Measurements from ENCODE around the gene SPSB4. TPM values are rescaled to one million over a fixed set of nuclear protein-coding genes. Genes with fewer than 3 reads are reported as not detected.
A peak's percentile ranks its signal among the peaks of the same experiment; 100 is the strongest.

Gene SPSB4
- total and polyA plus RNA-seq, 12 donors: 2.1 to 8.7 (median 3.8) TPM

- intact Hi-C loops (cut with DNase I): no loop called here
- ATAC-seq: peak in 7 of 8 donors; percentile 30 to 61 (median 46)
- peak overlapping the region in 6 of 10 donors; percentile 10 to 50 (median 22) for H3K27ac ChIP-seq
Observed at GRCh38 chr3:141064255-141064926, 13.2 kb downstream of the SPSB4 start.

DNA sequence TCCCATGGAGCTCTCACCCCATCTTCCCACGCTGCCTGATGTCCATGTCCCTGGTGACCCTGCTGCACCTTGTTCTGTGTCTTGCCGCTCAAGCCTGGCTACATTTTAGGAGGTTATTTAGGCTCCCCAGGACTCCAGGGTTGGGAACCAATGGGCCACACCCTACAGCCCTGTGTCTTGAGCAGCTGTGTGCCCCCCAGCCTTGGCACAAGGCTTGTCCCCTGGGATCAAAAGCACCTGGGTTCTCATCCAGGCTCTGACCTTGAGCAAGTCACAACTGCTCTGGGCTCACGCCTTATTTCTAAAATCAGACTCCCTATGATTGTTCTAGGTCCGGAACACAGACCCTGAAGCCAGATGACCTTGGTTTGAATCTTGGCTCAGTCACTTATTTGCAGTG, 14.1 kb downstream of the SPSB4 start:
- intact Hi-C loops (cut with DNase I): no loop called here
- H3K27me3 ChIP-seq: no peaks in the 10 kb centered on the region
- no peaks in the 10 kb centered on the region for H3K9me3 ChIP-seq
- WGBS, 2 donors: 64 to 65% methylated on average over 4 of the region's 4 CpGs
- no peaks in the 10 kb centered on the region for H3K36me3 ChIP-seq
- peak overlapping the region in 5 of 10 donors; percentile 17 to 45 (median 17) for H3K27ac ChIP-seq
- DNase-seq (no peak), ATAC-seq (peak in 2 of 8 donors; percentile 28 to 33)
- TF ChIP-seq, protein P1, sequence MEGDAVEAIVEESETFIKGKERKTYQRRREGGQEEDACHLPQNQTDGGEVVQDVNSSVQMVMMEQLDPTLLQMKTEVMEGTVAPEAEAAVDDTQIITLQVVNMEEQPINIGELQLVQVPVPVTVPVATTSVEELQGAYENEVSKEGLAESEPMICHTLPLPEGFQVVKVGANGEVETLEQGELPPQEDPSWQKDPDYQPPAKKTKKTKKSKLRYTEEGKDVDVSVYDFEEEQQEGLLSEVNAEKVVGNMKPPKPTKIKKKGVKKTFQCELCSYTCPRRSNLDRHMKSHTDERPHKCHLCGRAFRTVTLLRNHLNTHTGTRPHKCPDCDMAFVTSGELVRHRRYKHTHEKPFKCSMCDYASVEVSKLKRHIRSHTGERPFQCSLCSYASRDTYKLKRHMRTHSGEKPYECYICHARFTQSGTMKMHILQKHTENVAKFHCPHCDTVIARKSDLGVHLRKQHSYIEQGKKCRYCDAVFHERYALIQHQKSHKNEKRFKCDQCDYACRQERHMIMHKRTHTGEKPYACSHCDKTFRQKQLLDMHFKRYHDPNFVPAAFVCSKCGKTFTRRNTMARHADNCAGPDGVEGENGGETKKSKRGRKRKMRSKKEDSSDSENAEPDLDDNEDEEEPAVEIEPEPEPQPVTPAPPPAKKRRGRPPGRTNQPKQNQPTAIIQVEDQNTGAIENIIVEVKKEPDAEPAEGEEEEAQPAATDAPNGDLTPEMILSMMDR (IDR thresholded peaks at IDR 0.05): no peak
- H3K4me1 ChIP-seq: peaks cover 0 to 37% (median 9%) of the 10 kb centered on the region in 9 donors
- H3K4me3 ChIP-seq: no peak overlapping the region

More at GRCh38 chr3:141064255-141064926, 13.2 kb downstream of the SPSB4 start:
- Histone ChIP-seq H3K36me3 (no peaks in the 10 kb centered on the region), H3K4me1 (peaks cover 0 to 37% (median 9%) of the 10 kb centered on the region in 9 donors), H3K9me3 (peaks cover 0 to 3% (median 0%) of the 10 kb centered on the region in 11 donors), H3K27me3 (no peaks in the 10 kb centered on the region), H3K4me3 (no peak overlapping the region)
- DNase-seq: no peak
- WGBS, 2 donors: 74 to 76% methylated on average over 6 of the region's 6 CpGs
- TF ChIP-seq, protein P1 (IDR thresholded peaks at IDR 0.05): no peak

- intact Hi-C loops (cut with DNase I): no loop called here
- H3K9me3 ChIP-seq: no peaks in the 10 kb centered on the region
- DNase-seq (no peak), ATAC-seq (peak in 2 of 8 donors; percentile 8 to 49)
- H3K27ac ChIP-seq: peak overlapping the region in 1 of 10 donors; percentile 17
- 97% methylated on average over 76 to 81 of the region's 81 CpGs for WGBS, 2 donors
- H3K4me3 ChIP-seq: no peak overlapping the region
- H3K36me3 ChIP-seq: no peaks in the 10 kb centered on the region
- peaks cover 0 to 37% (median 9%) of the 10 kb centered on the region in 9 donors for H3K4me1 ChIP-seq
- TF ChIP-seq, protein P1 (IDR thresholded peaks at IDR 0.05): no peak
- no peaks in the 10 kb centered on the region for H3K27me3 ChIP-seq
Observed at GRCh38 chr3:141065841-141066805, 15.0 kb downstream of the SPSB4 start.

All from heart right ventricle (tissue), 16 donors.